AG04450 (cell line): ENCODE results near the gene PADI3. TPM values are rescaled to one million over a fixed set of nuclear protein-coding genes. Genes with fewer than 3 reads are reported as not detected.

Source experiments
- CTCF ChIA-PET: fragments of 300-600, 350-600 bp; formaldehyde crosslinking; extraction: SDS; loops from one replicate; lab custom pipeline; 2022; ENCODE audit warnings: antibody characterized with exemption, inconsistent platforms; lab: Charles Lee
- POLR2A ChIA-PET: fragments of 350-600 bp; formaldehyde crosslinking; extraction: SDS; loops from one replicate; lab custom pipeline; 2021; ENCODE audit warnings: antibody characterized with exemption, inconsistent platforms; lab: Yijun Ruan, JAX
- DNase-seq: peaks from one replicate; pipeline ENCODE4 v3.0.0-alpha.2; 2011; ENCODE audit warnings: low read depth, low spot score
- H3K27ac ChIP-seq: one replicate; pipeline ENCODE4 v1.5.1; 2012; ENCODE audit warnings: low read depth, low read length, control low read depth
- H3K27me3 ChIP-seq: one replicate; pipeline ENCODE4 v1.6.0; 2012; ENCODE audit warnings: low read length; ENCODE audit not compliant: control insufficient read depth, insufficient read depth
- H3K4me3 ChIP-seq: 2 replicates; pipeline ENCODE4 v1.5.1; 2011; ENCODE audit warnings: mild to moderate bottlenecking, low read depth, low read length, control low read depth
- H3K9me3 ChIP-seq: 2 replicates; pipeline ENCODE4 v1.5.1; 2012; ENCODE audit warnings: low read length; ENCODE audit not compliant: control insufficient read depth, insufficient read depth
- polyA plus RNA-seq: library from polyadenylated mRNA; depleted of rRNA; stranded (reverse); fragments of >200 nt; gene quantifications from 2 replicates; pipeline ENCODE4 v1.2.3, GENCODE V29; 2011
- TF ChIP-seq, protein P1 (sequence below): IDR thresholded peaks from 2 replicates; pipeline ENCODE4 v1.5.1; 2011; ENCODE audit warnings: low read depth, low read length, control low read depth, inconsistent platforms

PADI3 gene
- polyA plus RNA-seq, 1 experiment, result 0.05 TPM

DNA sequence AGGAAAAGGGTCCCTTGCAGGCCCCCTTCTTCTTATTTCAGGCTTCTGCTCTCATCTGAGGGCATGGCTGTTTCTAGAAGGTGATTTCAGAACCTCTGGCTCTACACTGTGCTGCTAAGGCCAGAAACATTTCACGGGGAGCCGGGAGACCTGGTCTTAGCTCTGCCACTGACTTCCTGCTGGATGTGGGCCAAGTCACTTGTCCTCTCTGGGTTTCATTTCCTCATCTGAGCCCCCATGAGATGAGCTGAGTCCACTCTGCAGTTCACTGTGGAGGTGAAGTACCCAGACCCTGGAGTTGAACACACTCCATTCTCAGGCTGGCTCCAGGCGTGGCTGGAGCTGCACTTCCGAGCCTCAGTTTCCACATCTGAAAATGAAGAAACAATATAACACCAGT, 41.9 kb upstream of the PADI3 start:
- CTCF ChIA-PET, result no interaction called here

DNA sequence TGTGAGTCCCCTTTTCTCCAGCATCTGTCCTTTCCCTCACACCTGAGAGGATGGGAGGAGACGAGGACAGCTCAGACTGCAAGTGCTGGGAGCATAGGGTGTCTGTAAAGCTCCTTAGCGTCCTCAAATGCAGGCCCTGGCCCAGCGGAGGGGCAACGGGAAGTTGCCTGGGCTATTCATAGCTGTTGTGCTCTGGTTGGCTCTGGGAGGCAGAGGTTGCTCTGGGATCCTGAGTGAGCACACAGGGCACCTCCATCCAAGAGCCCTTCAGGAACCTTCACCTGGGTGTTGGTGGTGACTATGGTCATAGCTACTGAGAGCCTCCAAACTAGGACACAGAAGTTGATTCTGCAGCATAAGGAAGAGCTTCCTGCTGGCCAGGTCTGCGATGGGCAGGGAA, 41.4 kb upstream of the PADI3 start:
- Histone ChIP-seq H3K27ac (no peak overlapping the region), H3K4me3 (no peak overlapping the region), H3K27me3 (no peaks in the 10 kb centered on the region), H3K9me3 (no peaks in the 10 kb centered on the region)
- POLR2A ChIA-PET, result no interaction called here
- TF ChIP-seq, protein P1, sequence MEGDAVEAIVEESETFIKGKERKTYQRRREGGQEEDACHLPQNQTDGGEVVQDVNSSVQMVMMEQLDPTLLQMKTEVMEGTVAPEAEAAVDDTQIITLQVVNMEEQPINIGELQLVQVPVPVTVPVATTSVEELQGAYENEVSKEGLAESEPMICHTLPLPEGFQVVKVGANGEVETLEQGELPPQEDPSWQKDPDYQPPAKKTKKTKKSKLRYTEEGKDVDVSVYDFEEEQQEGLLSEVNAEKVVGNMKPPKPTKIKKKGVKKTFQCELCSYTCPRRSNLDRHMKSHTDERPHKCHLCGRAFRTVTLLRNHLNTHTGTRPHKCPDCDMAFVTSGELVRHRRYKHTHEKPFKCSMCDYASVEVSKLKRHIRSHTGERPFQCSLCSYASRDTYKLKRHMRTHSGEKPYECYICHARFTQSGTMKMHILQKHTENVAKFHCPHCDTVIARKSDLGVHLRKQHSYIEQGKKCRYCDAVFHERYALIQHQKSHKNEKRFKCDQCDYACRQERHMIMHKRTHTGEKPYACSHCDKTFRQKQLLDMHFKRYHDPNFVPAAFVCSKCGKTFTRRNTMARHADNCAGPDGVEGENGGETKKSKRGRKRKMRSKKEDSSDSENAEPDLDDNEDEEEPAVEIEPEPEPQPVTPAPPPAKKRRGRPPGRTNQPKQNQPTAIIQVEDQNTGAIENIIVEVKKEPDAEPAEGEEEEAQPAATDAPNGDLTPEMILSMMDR, result no peak
- CTCF ChIA-PET, result interaction anchor here (1.0 to 1.2 kb wide), 2 partner anchors 29 to 67 kb away, joined by 3 to 4 read pairs; no protein-coding TSS in a partner anchor
- DNase-seq, result no peak

More for the DNA sequence above, 41.9 kb upstream of the PADI3 start:
- Histone ChIP-seq H3K4me3 (no peak overlapping the region), H3K27me3 (no peaks in the 10 kb centered on the region), H3K27ac (no peak overlapping the region), H3K9me3 (no peaks in the 10 kb centered on the region)
- DNase-seq, result no peak
- TF ChIP-seq, protein P1, result no peak
- POLR2A ChIA-PET, result no interaction called here

DNA sequence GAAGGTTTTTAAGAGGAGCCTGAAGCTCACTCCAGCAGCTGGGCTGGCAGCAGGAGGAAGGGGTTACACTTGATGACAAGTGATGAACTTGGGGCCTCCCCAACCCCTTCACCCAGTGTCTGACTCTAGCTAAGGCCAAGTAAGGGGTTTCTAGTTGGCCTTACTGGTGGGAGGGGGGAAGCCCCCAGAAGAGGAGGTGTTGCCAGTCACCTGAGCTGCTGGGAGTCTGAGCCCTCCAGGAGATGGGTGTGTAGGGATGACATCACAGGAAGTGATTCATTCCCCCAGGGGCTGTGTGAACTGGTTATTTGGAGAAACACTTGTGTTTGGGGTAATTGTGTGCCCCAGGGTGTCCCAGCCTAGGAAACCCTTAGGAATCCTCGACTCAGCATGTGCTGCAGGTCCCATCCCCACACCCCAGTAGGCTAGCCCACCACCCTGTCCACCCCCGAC, 40.9 kb upstream of the PADI3 start:
- no peak for DNase-seq
- POLR2A ChIA-PET, result no interaction called here
- no peak overlapping the region for H3K4me3 ChIP-seq
- no peaks in the 10 kb centered on the region for H3K27me3 ChIP-seq
- TF ChIP-seq, protein P1, result no peak
- no peaks in the 10 kb centered on the region for H3K9me3 ChIP-seq
- CTCF ChIA-PET, result interaction anchor here (0.6 to 1.2 kb wide), 3 partner anchors 29 to 96 kb away, joined by 3 to 12 read pairs (median 4); no protein-coding TSS in a partner anchor
- no peak overlapping the region for H3K27ac ChIP-seq

DNA sequence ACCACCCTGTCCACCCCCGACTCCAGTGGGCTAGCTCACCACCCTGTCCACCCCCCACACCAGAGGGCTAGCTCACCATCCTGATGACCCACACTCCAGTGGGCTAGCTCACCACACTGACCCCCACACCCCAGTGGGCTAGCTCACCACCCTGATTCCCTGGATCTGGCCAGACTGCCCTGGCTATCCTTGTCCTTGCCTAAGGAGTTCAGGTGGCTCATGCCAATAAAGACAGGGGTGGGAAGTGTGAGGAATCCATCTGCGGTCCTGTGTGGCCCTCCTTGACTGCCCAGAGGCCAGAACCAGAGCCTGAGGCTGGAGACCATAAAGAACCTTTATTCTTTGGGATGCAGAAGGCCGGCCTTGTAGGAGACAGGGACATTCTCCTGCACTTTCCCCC, 40.4 kb upstream of the PADI3 start:
- CTCF ChIA-PET, result interaction anchor here (0.6 to 1.2 kb wide), 3 partner anchors 28 to 96 kb away, joined by 3 to 12 read pairs (median 4); no protein-coding TSS in a partner anchor
- Histone ChIP-seq H3K27me3 (no peaks in the 10 kb centered on the region), H3K27ac (no peak overlapping the region), H3K4me3 (no peak overlapping the region), H3K9me3 (no peaks in the 10 kb centered on the region)
- DNase-seq, result no peak
- TF ChIP-seq, protein P1, result no peak
- POLR2A ChIA-PET, result no interaction called here

DNA sequence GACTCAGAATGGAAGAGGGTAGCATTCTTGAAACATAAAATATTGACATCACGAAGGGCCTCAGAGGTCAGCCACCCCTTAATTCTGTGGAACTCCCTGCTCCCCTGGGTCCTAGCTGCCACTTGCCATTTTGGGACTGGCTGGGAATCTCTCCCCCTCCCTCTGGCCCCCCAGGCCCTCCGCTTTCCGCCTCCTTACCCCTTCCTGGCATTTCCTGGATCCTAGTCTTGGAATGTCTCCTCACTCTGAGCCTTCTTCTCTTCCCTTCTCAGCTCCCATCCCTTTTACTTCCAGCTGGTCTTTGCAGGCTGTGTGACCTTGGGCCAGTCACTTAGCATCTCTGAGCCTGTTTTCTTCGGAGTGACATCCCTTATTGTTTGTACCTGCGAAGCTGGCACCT, 39.5 kb upstream of the PADI3 start:
- TF ChIP-seq, protein P1, result no peak
- POLR2A ChIA-PET, result no interaction called here
- DNase-seq, result no peak
- H3K27me3 ChIP-seq, result no peaks in the 10 kb centered on the region
- H3K4me3 ChIP-seq, result no peak overlapping the region
- CTCF ChIA-PET, result no interaction called here
- H3K27ac ChIP-seq, result no peak overlapping the region
- H3K9me3 ChIP-seq, result no peaks in the 10 kb centered on the region
